ENCODE results near the gene CACNG4.
A peak's percentile ranks its signal among the peaks of the same experiment; 100 is the strongest.
"Not testable (repeated sequence)": the region's sequence is repeated elsewhere in the genome, so short reads cannot be mapped to it uniquely, and the experiment has no call there.

The CACNG4 gene

GRCh38 chr17:66967837-66968543 lies 3.5 kb downstream of the CACNG4 start:
- Histone ChIP-seq H3K9ac (no peak overlapping the region), H3K4me2 (no peak overlapping the region), H3K9me3 (no peaks in the 10 kb centered on the region), H4K20me1 (peaks cover 33% of the 10 kb centered on the region), H3K36me3 (no peaks in the 10 kb centered on the region), H3K4me3 (no peak overlapping the region), H3K27me3 (peaks cover 50% of the 10 kb centered on the region), H3K4me1 (peaks cover 39% of the 10 kb centered on the region), H3K27ac (no peak overlapping the region)
- TF ChIP-seq Cebpa-rat (IDR thresholded peaks at IDR 0.05) = peak; percentile 75

GRCh38 chr17:66968916-66969315 lies 4.4 kb downstream of the CACNG4 start:
- Histone ChIP-seq H3K9ac (no peak overlapping the region), H3K27me3 (peaks cover 41% of the 10 kb centered on the region), H3K27ac (no peak overlapping the region), H3K4me1 (peaks cover 45% of the 10 kb centered on the region), H3K9me3 (no peaks in the 10 kb centered on the region), H3K36me3 (no peaks in the 10 kb centered on the region), H4K20me1 (peaks cover 25% of the 10 kb centered on the region), H3K4me2 (peak overlapping the region; percentile 70), H3K4me3 (no peak overlapping the region)
- no peak for TF ChIP-seq Cebpa-rat (IDR thresholded peaks at IDR 0.05)

- Histone ChIP-seq H3K27me3 (peaks cover 29% of the 10 kb centered on the region), H3K9ac (no peak overlapping the region), H3K27ac (no peak overlapping the region), H3K4me3 (no peak overlapping the region), H3K4me2 (peak overlapping the region; percentile 70; the same call in 1 of the 2 replicates), H3K36me3 (no peaks in the 10 kb centered on the region), H3K4me1 (peaks cover 50% of the 10 kb centered on the region), H4K20me1 (peaks cover 24% of the 10 kb centered on the region), H3K9me3 (no peaks in the 10 kb centered on the region)
- TF ChIP-seq Cebpa-rat (IDR thresholded peaks at IDR 0.05) = no peak
Observed at GRCh38 chr17:66970140-66970539, 5.6 kb downstream of the CACNG4 start.

- Histone ChIP-seq H3K9me3 (no peaks in the 10 kb centered on the region), H3K4me2 (no peak overlapping the region), H3K27me3 (peaks cover 24% of the 10 kb centered on the region), H3K9ac (no peak overlapping the region), H3K4me3 (no peak overlapping the region), H4K20me1 (peaks cover 22% of the 10 kb centered on the region), H3K36me3 (no peaks in the 10 kb centered on the region), H3K4me1 (peaks cover 48% of the 10 kb centered on the region), H3K27ac (no peak overlapping the region)
- no peak for TF ChIP-seq Cebpa-rat (IDR thresholded peaks at IDR 0.05)
Observed at GRCh38 chr17:66970797-66971196, 6.3 kb downstream of the CACNG4 start.

- no peak overlapping the region for H3K27ac ChIP-seq
- H3K36me3 ChIP-seq = no peaks in the 10 kb centered on the region
- no peak overlapping the region for H3K9ac ChIP-seq
- TF ChIP-seq Cebpa-rat (IDR thresholded peaks at IDR 0.05) = no peak
- H3K4me1 ChIP-seq = peaks cover 44% of the 10 kb centered on the region
- peaks cover 18% of the 10 kb centered on the region; the same call in 1 of the 2 replicates for H4K20me1 ChIP-seq
- H3K9me3 ChIP-seq = no peaks in the 10 kb centered on the region
- H3K4me3 ChIP-seq = no peak overlapping the region
- H3K27me3 ChIP-seq = peaks cover 19% of the 10 kb centered on the region
- H3K4me2 ChIP-seq = no peak overlapping the region
Observed at GRCh38 chr17:66971264-66971663, 6.8 kb downstream of the CACNG4 start.

- Histone ChIP-seq H3K9me3 (no peaks in the 10 kb centered on the region), H3K9ac (no peak overlapping the region), H3K27me3 (peaks cover 13% of the 10 kb centered on the region), H4K20me1 (peaks cover 11% of the 10 kb centered on the region; the same call in 1 of the 2 replicates), H3K4me1 (peaks cover 41% of the 10 kb centered on the region), H3K4me3 (no peak overlapping the region), H3K4me2 (no peak overlapping the region), H3K36me3 (no peaks in the 10 kb centered on the region), H3K27ac (no peak overlapping the region)
- TF ChIP-seq Cebpa-rat (IDR thresholded peaks at IDR 0.05) = no peak
Observed at GRCh38 chr17:66971730-66972441, 7.4 kb downstream of the CACNG4 start.

- not testable (repeated sequence) for H3K27ac ChIP-seq, H3K4me3 ChIP-seq, H3K36me3 ChIP-seq, H4K20me1 ChIP-seq, H3K9me3 ChIP-seq, H3K27me3 ChIP-seq, H3K4me2 ChIP-seq, H3K9ac ChIP-seq
- peaks cover 44% of the 10 kb centered on the region for H3K4me1 ChIP-seq
Observed at GRCh38 chr17:66972442-66972830, 7.9 kb downstream of the CACNG4 start.

- peaks cover 59% of the 10 kb centered on the region for H3K4me1 ChIP-seq
- H3K4me3 ChIP-seq = no peak overlapping the region
- H3K9me3 ChIP-seq = no peaks in the 10 kb centered on the region
- no peaks in the 10 kb centered on the region for H4K20me1 ChIP-seq
- no peak overlapping the region for H3K27ac ChIP-seq
- no peaks in the 10 kb centered on the region for H3K36me3 ChIP-seq
- no peak for TF ChIP-seq Cebpa-rat (IDR thresholded peaks at IDR 0.05)
- no peak overlapping the region for H3K4me2 ChIP-seq
- no peaks in the 10 kb centered on the region for H3K27me3 ChIP-seq
- no peak overlapping the region for H3K9ac ChIP-seq
Observed at GRCh38 chr17:66975188-66975587, 10.7 kb downstream of the CACNG4 start.

- Histone ChIP-seq H3K4me3 (no peak overlapping the region), H3K36me3 (no peaks in the 10 kb centered on the region), H3K27ac (no peak overlapping the region), H3K27me3 (no peaks in the 10 kb centered on the region), H3K9ac (no peak overlapping the region), H3K9me3 (no peaks in the 10 kb centered on the region), H4K20me1 (no peaks in the 10 kb centered on the region), H3K4me2 (no peak overlapping the region), H3K4me1 (peaks cover 54% of the 10 kb centered on the region)
- no peak for TF ChIP-seq Cebpa-rat (IDR thresholded peaks at IDR 0.05)
Observed at GRCh38 chr17:66975614-66976378, 11.3 kb downstream of the CACNG4 start.

GRCh38 chr17:66976379-66976663 lies 11.8 kb downstream of the CACNG4 start:
- Histone ChIP-seq H3K36me3 (no peaks in the 10 kb centered on the region), H3K4me1 (peaks cover 53% of the 10 kb centered on the region), H4K20me1 (no peaks in the 10 kb centered on the region), H3K4me2 (no peak overlapping the region), H3K9me3 (no peaks in the 10 kb centered on the region), H3K9ac (no peak overlapping the region), H3K27me3 (no peaks in the 10 kb centered on the region), H3K4me3 (no peak overlapping the region), H3K27ac (no peak overlapping the region)
- TF ChIP-seq Cebpa-rat (IDR thresholded peaks at IDR 0.05) = no peak
